Endothelial cell (in vitro differentiated cells): ENCODE results near the gene CST9. TPM values are rescaled to one million over a fixed set of nuclear protein-coding genes. Genes with fewer than 3 reads are reported as not detected.

ENCODE experiments used
- DNase-seq: peaks from one replicate; pipeline ENCODE4 v3.0.0; 2021; ENCODE audit warnings: low spot score
- H3K27ac Mint-ChIP-seq: one replicate; pipeline ENCODE4 v1.8.0; 2021; ENCODE audit warnings: mixed read lengths, inconsistent platforms; ENCODE audit not compliant: unreplicated experiment
- H3K27me3 Mint-ChIP-seq: one replicate; pipeline ENCODE4 v1.8.0; 2021; ENCODE audit warnings: mild to moderate bottlenecking, moderate library complexity, mixed read lengths, inconsistent platforms; ENCODE audit not compliant: unreplicated experiment
- H3K36me3 Mint-ChIP-seq: one replicate; pipeline ENCODE4 v1.8.0; 2021; ENCODE audit warnings: mild to moderate bottlenecking, low read depth, mixed read lengths, inconsistent platforms; ENCODE audit not compliant: unreplicated experiment
- H3K4me1 Mint-ChIP-seq: one replicate; pipeline ENCODE4 v1.8.0; 2021; ENCODE audit warnings: mild to moderate bottlenecking, mixed read lengths, inconsistent platforms; ENCODE audit not compliant: unreplicated experiment
- H3K4me3 Mint-ChIP-seq: one replicate; pipeline ENCODE4 v1.8.0; 2021; ENCODE audit warnings: mild to moderate bottlenecking, mixed read lengths, inconsistent platforms; ENCODE audit not compliant: unreplicated experiment
- H3K9me3 Mint-ChIP-seq: one replicate; pipeline ENCODE4 v1.8.0; 2021; ENCODE audit warnings: mixed read lengths, inconsistent platforms; ENCODE audit not compliant: unreplicated experiment
- total RNA-seq: library from RNA; stranded (reverse); fragmentation: NEBNext Ultra II Directional; extraction: Animal tissue kit (Norgen Biotek cat#: 25700); gene quantifications from one replicate; pipeline ENCODE4 v1.2.1, GENCODE V29; 2021; ENCODE audit not compliant: unreplicated experiment
- TF ChIP-seq, protein P1 (sequence below): fragments of 200-600 bp; sonication (generic); IDR thresholded peaks from one replicate; pipeline ENCODE4 v1.5.0; 2021; ENCODE audit warnings: antibody characterized with exemption; ENCODE audit not compliant: unreplicated experiment

CST9 gene
- total RNA-seq, 1 donor from 2014 or later, result not detected

DNA sequence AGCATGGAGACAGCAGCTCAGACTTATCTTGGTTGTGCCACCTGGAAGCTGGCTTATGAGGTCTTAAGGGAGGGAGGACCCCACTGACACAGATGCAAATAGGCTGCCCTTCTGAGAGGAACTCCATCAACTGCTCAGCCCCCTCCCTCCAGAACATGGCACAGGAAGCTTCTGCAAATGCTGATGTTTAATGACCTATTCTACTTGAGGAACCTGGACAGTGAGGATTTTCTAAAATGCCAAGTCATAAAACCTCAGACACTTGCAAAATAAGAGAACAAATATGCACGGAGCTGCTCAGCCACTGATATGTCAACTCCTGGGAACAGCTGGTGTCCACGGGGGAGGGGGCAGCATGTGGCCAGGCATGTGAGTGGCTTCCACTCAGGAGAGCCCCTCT is 3.5 kb downstream of the CST9 start:
- no peak overlapping the region for H3K4me3 Mint-ChIP-seq
- TF ChIP-seq, protein P1, sequence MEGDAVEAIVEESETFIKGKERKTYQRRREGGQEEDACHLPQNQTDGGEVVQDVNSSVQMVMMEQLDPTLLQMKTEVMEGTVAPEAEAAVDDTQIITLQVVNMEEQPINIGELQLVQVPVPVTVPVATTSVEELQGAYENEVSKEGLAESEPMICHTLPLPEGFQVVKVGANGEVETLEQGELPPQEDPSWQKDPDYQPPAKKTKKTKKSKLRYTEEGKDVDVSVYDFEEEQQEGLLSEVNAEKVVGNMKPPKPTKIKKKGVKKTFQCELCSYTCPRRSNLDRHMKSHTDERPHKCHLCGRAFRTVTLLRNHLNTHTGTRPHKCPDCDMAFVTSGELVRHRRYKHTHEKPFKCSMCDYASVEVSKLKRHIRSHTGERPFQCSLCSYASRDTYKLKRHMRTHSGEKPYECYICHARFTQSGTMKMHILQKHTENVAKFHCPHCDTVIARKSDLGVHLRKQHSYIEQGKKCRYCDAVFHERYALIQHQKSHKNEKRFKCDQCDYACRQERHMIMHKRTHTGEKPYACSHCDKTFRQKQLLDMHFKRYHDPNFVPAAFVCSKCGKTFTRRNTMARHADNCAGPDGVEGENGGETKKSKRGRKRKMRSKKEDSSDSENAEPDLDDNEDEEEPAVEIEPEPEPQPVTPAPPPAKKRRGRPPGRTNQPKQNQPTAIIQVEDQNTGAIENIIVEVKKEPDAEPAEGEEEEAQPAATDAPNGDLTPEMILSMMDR, result no peak
- DNase-seq, result no peak
- H3K27me3 Mint-ChIP-seq, result no peaks in the 10 kb centered on the region
- no peaks in the 10 kb centered on the region for H3K36me3 Mint-ChIP-seq
- no peaks in the 10 kb centered on the region for H3K9me3 Mint-ChIP-seq
- no peak overlapping the region for H3K27ac Mint-ChIP-seq
- no peaks in the 10 kb centered on the region for H3K4me1 Mint-ChIP-seq

DNA sequence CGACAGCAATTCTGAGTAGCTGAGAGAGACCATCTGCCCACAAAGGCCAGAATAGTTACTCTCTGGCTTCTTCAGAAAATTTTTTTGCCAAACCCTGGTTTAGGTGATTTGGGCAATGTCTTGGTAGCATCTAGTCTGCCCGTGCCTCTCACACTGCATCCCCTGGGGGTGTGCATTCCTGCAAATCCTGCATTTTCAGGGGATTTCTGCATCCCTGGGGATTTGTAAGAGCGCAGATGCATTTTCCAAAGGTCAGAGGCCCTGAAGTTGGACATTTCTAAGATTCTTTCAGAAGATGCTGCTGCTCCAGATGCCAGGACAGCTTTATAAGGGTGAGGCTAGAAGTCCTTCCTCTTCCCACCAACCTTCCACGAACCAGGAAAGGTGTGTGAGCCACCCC is 4.0 kb downstream of the CST9 start:
- TF ChIP-seq, protein P1, result no peak
- Mint-ChIP-seq H3K4me1 (no peaks in the 10 kb centered on the region), H3K9me3 (no peaks in the 10 kb centered on the region), H3K36me3 (no peaks in the 10 kb centered on the region), H3K27ac (no peak overlapping the region), H3K4me3 (no peak overlapping the region), H3K27me3 (no peaks in the 10 kb centered on the region)
- no peak for DNase-seq

DNA sequence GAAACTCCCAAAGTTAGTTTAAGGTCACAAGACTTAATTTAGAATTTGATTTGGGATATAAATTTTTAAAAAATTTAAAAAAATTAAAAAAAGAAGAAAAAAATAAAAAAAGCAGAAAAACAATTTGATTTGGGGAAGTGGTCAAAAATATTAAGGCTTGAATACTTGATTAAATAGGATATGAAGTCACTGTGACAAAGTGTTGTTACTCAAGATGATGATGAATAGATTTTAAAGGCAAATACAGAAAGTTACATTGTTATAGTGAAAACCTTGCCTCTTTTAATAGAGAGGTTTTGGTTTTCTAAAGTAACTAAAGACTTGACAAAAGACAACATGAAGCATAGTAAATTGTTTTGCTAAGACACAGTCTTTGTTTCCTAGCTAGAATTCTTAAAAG is 7.2 kb downstream of the CST9 start:
- H3K4me3 Mint-ChIP-seq, result no peak overlapping the region
- H3K27ac Mint-ChIP-seq, result no peak overlapping the region
- TF ChIP-seq, protein P1, result no peak
- H3K4me1 Mint-ChIP-seq, result no peaks in the 10 kb centered on the region
- H3K27me3 Mint-ChIP-seq, result no peaks in the 10 kb centered on the region
- DNase-seq, result no peak
- no peaks in the 10 kb centered on the region for H3K9me3 Mint-ChIP-seq
- H3K36me3 Mint-ChIP-seq, result no peaks in the 10 kb centered on the region

DNA sequence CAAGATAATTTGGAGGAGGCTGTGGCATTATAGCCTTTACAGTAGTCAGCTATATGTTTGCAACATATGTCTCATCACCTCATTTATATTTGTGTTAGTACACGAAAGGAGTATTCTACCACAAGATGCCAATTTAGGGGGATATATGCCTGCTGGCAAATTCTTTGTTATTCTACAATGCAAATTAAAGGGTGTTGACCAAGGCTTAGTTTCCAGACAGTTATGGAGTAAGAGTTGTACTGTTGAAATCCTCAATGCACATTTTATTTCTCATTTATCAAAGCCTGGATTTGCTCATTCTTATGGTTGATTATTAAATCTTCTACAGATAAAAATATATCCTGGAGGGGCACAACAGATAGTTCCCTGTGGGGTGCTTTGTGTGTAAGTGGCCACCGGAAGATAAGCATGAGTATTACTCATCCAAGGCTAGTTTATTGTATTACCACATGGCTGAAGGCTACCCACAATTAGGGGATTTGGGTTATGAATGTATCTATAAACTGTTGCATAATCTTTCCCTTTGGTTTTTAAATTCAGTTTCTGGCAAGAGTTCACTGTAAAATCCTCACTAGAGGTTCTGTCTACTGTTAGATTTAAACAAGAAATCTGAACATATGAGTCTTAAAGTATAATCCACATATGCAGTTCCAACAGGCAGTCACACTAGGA is 9.0 kb downstream of the CST9 start:
- H3K4me1 Mint-ChIP-seq, result no peaks in the 10 kb centered on the region
- no peak overlapping the region for H3K27ac Mint-ChIP-seq
- no peaks in the 10 kb centered on the region for H3K27me3 Mint-ChIP-seq
- H3K9me3 Mint-ChIP-seq, result no peaks in the 10 kb centered on the region
- no peak for DNase-seq
- TF ChIP-seq, protein P1, result no peak
- no peaks in the 10 kb centered on the region for H3K36me3 Mint-ChIP-seq
- no peak overlapping the region for H3K4me3 Mint-ChIP-seq

DNA sequence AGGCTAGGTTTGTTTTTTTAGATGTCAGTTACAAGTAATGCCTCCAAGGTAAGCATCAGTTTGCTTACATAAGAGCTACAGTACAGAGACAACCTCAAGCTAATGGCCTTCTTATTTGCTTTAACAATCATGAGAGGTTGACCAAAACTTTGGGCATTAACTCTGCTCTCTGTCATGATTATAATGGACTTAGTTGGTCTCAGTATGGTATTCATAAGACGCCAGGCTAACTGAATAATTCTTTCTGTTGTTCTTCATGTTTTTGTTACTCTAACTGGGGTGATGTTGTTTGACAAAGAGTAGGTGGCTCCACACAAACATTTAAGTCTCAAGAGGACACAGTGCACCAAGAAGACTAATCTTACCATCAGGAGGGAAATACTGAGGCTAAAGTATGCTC is 9.8 kb downstream of the CST9 start:
- no peaks in the 10 kb centered on the region for H3K36me3 Mint-ChIP-seq
- no peaks in the 10 kb centered on the region for H3K9me3 Mint-ChIP-seq
- H3K4me3 Mint-ChIP-seq, result no peak overlapping the region
- no peak overlapping the region for H3K27ac Mint-ChIP-seq
- TF ChIP-seq, protein P1, result no peak
- H3K27me3 Mint-ChIP-seq, result no peaks in the 10 kb centered on the region
- DNase-seq, result no peak
- no peaks in the 10 kb centered on the region for H3K4me1 Mint-ChIP-seq
